ENCODE data around the gene VHLL. TPM values are rescaled to one million over a fixed set of nuclear protein-coding genes. Genes with fewer than 3 reads are reported as not detected.

Gene VHLL
- total and polyA plus RNA-seq, 10 of the 15 experiments (the other 5 are each of a cell fraction or from before 2014, with no cell fraction given), result 0.23 TPM; not detected in 9

- intact Hi-C loops (cut with micrococcal nuclease; ENCODE audit: unreplicated experiment), result no loop called here
- BruUV-seq (replicated peaks), result TSS peak; percentile 64
- no peak overlapping the region for H3K27ac ChIP-seq (ENCODE audit: control insufficient read depth, insufficient read depth)
- DNase-seq (ENCODE audit: low read depth, low spot score) (no peak), ATAC-seq (no peak), FAIRE-seq (no peak)
- ChIA-PET RAD21 (ENCODE audit: unreplicated experiment) (no interaction called here), SMC1A (ENCODE audit: uncharacterized antibody, unreplicated experiment) (no interaction called here), CTCF (no interaction called here), POLR2A (no interaction called here)
- no peak overlapping the region for H3K4me3 ChIP-seq
- no peaks in the 10 kb centered on the region for H3K27me3 ChIP-seq (replicated peaks in 1 of 2; ENCODE audit: control insufficient read depth in 2 of 2, insufficient read depth in 2 of 2, low read length in 1 of 2)
- H3K79me2 ChIP-seq (ENCODE audit: control insufficient read depth, insufficient read depth, low read length), result no peaks in the 10 kb centered on the region
- H3K36me3 ChIP-seq (ENCODE audit: control insufficient read depth in 2 of 2, insufficient read depth in 2 of 2, low read length in 1 of 2), result peaks cover 6 to 38% of the 10 kb centered on the region in 2 experiments
- no peak overlapping the region for H2AFZ ChIP-seq (ENCODE audit: control insufficient read depth, low read depth, low read length)
- in situ Hi-C loops (cut with MboI), result no loop called here
- H3K9me3 ChIP-seq (replicated peaks; ENCODE audit: control insufficient read depth, insufficient read depth, low read length), result no peaks in the 10 kb centered on the region
- no peaks in the 10 kb centered on the region for H4K20me1 ChIP-seq (ENCODE audit: control insufficient read depth, insufficient read depth)
- H3K9ac ChIP-seq (ENCODE audit: control insufficient read depth, insufficient read depth, low read length), result no peak overlapping the region
- H3K4me2 ChIP-seq (ENCODE audit: control insufficient read depth, insufficient read depth), result no peak overlapping the region
- H3K4me1 ChIP-seq (ENCODE audit: control insufficient read depth, insufficient read depth, low read length), result peaks cover 11% of the 10 kb centered on the region
- 72% methylated on average over 5 of the region's 5 CpGs for WGBS (ENCODE audit: insufficient coverage, insufficient replicate concordance, low lambda C conversion rate, missing lambda C conversion rate)
- TF ChIP-seq, protein P1, sequence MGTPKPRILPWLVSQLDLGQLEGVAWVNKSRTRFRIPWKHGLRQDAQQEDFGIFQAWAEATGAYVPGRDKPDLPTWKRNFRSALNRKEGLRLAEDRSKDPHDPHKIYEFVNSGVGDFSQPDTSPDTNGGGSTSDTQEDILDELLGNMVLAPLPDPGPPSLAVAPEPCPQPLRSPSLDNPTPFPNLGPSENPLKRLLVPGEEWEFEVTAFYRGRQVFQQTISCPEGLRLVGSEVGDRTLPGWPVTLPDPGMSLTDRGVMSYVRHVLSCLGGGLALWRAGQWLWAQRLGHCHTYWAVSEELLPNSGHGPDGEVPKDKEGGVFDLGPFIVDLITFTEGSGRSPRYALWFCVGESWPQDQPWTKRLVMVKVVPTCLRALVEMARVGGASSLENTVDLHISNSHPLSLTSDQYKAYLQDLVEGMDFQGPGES (IDR thresholded peaks at IDR 0.05), result no peak
These were observed 49.5 kb downstream of the VHLL start for GRCh38 chr1:156249593-156249992.

Other genes with a start within 250 kb of the VHLL start
Only the 7 nearest of the 17 such genes appear.
- 0.54 and 1.8 TPM in 2 replicates for gene BGLAP, start 57.1 kb downstream of the VHLL start, total RNA-seq (2014; rRNA removed)
- gene BGLAP, start 57.1 kb downstream of the VHLL start, total RNA-seq (2014; rRNA removed; fragmentation: Illumina TruSeq; extraction: Trizol), result 0.40 TPM in 1 of 2 replicates, not detected in the other
- 0.40 and 0.74 TPM in 2 replicates for gene BGLAP, start 57.1 kb downstream of the VHLL start, total RNA-seq (2021)
- 0.23 TPM in 1 of 2 replicates, not detected in the other for gene BGLAP, start 57.1 kb downstream of the VHLL start, polyA plus RNA-seq (2011; rRNA removed)
- gene BGLAP, start 57.1 kb downstream of the VHLL start, polyA plus RNA-seq (2014; fragmentation: Illumina TruSeq; extraction: Trizol), result not detected in 2 replicates
- not detected for gene BGLAP, start 57.1 kb downstream of the VHLL start, polyA plus RNA-seq (2014; fragmentation: Nextera tagmentation; extraction: Ambion mirVana)
- gene BGLAP, start 57.1 kb downstream of the VHLL start, polyA plus RNA-seq (2014; rRNA removed), result 0.69 and 1.3 TPM in 2 replicates
- under 1 TPM; 0.20 to 0.40 TPM for gene BGLAP, start 57.1 kb downstream of the VHLL start, polyA plus RNA-seq (2016; fragmentation: Nextera tagmentation; extraction: Ambion mirVana)
- gene PAQR6, start 51.3 kb downstream of the VHLL start, total RNA-seq (2014; rRNA removed), result 2.3 and 2.9 TPM in 2 replicates
- gene PAQR6, start 51.3 kb downstream of the VHLL start, total RNA-seq (2014; rRNA removed; fragmentation: Illumina TruSeq; extraction: Trizol), result 0.98 and 1.1 TPM in 2 replicates
- 2.6 and 3.5 TPM in 2 replicates for gene PAQR6, start 51.3 kb downstream of the VHLL start, total RNA-seq (2021)
- 1.8 and 2.4 TPM in 2 replicates for gene PAQR6, start 51.3 kb downstream of the VHLL start, polyA plus RNA-seq (2011; rRNA removed)
- 1.0 and 1.3 TPM in 2 replicates for gene PAQR6, start 51.3 kb downstream of the VHLL start, polyA plus RNA-seq (2014; fragmentation: Illumina TruSeq; extraction: Trizol)
- under 1 TPM; 0.42 to 0.73 TPM for gene PAQR6, start 51.3 kb downstream of the VHLL start, polyA plus RNA-seq (2014; fragmentation: Nextera tagmentation; extraction: Ambion mirVana)
- 4.5 and 5.1 TPM in 2 replicates for gene PAQR6, start 51.3 kb downstream of the VHLL start, polyA plus RNA-seq (2014; rRNA removed)
- gene PAQR6, start 51.3 kb downstream of the VHLL start, polyA plus RNA-seq (2016; fragmentation: Nextera tagmentation; extraction: Ambion mirVana), result 1 to 10 TPM in 1 of 2 experiments, under 1 TPM in 1; 0.77 to 1.3 TPM
- 51.0 and 57.3 TPM in 2 replicates for gene SMG5, start 16.5 kb downstream of the VHLL start, total RNA-seq (2014; rRNA removed)
- gene SMG5, start 16.5 kb downstream of the VHLL start, total RNA-seq (2014; rRNA removed; fragmentation: Illumina TruSeq; extraction: Trizol), result 30.4 and 32.4 TPM in 2 replicates
- 54.6 and 61.5 TPM in 2 replicates for gene SMG5, start 16.5 kb downstream of the VHLL start, total RNA-seq (2021)
- 17.7 and 27.7 TPM in 2 replicates for gene SMG5, start 16.5 kb downstream of the VHLL start, polyA plus RNA-seq (2011; rRNA removed)
- 27.8 and 45.7 TPM in 2 replicates for gene SMG5, start 16.5 kb downstream of the VHLL start, polyA plus RNA-seq (2014; fragmentation: Illumina TruSeq; extraction: Trizol)
- gene SMG5, start 16.5 kb downstream of the VHLL start, polyA plus RNA-seq (2014; fragmentation: Nextera tagmentation; extraction: Ambion mirVana), result 1 to 10 TPM in 1 of 2 experiments, under 1 TPM in 1; 0.76 to 1.9 TPM
- 54.0 and 54.8 TPM in 2 replicates for gene SMG5, start 16.5 kb downstream of the VHLL start, polyA plus RNA-seq (2014; rRNA removed)
- gene SMG5, start 16.5 kb downstream of the VHLL start, polyA plus RNA-seq (2016; fragmentation: Nextera tagmentation; extraction: Ambion mirVana), result 10 to 100 TPM; 51.9 to 55.9 TPM
- 1.9 and 3.8 TPM in 2 replicates for gene TMEM79, start 15.0 kb downstream of the VHLL start, total RNA-seq (2014; rRNA removed)
- 2.2 and 2.5 TPM in 2 replicates for gene TMEM79, start 15.0 kb downstream of the VHLL start, total RNA-seq (2014; rRNA removed; fragmentation: Illumina TruSeq; extraction: Trizol)
- gene TMEM79, start 15.0 kb downstream of the VHLL start, total RNA-seq (2021), result 3.1 and 4.0 TPM in 2 replicates
- 2.0 and 3.8 TPM in 2 replicates for gene TMEM79, start 15.0 kb downstream of the VHLL start, polyA plus RNA-seq (2011; rRNA removed)
- gene TMEM79, start 15.0 kb downstream of the VHLL start, polyA plus RNA-seq (2014; fragmentation: Illumina TruSeq; extraction: Trizol), result 0.86 and 2.6 TPM in 2 replicates
- gene TMEM79, start 15.0 kb downstream of the VHLL start, polyA plus RNA-seq (2014; fragmentation: Nextera tagmentation; extraction: Ambion mirVana), result 1 to 10 TPM in 1 of 2 experiments, under 1 TPM in 1; 0.47 to 1.2 TPM
- 5.2 and 7.3 TPM in 2 replicates for gene TMEM79, start 15.0 kb downstream of the VHLL start, polyA plus RNA-seq (2014; rRNA removed)
- 1 to 10 TPM; 5.1 to 5.2 TPM for gene TMEM79, start 15.0 kb downstream of the VHLL start, polyA plus RNA-seq (2016; fragmentation: Nextera tagmentation; extraction: Ambion mirVana)
- 27.1 and 30.0 TPM in 2 replicates for gene GLMP, start 3.6 kb downstream of the VHLL start, total RNA-seq (2014; rRNA removed)
- gene GLMP, start 3.6 kb downstream of the VHLL start, total RNA-seq (2014; rRNA removed; fragmentation: Illumina TruSeq; extraction: Trizol), result 15.0 and 16.3 TPM in 2 replicates
- gene GLMP, start 3.6 kb downstream of the VHLL start, total RNA-seq (2021), result 19.7 and 24.2 TPM in 2 replicates
- 2.3 and 4.4 TPM in 2 replicates for gene GLMP, start 3.6 kb downstream of the VHLL start, polyA plus RNA-seq (2011; rRNA removed)
- gene GLMP, start 3.6 kb downstream of the VHLL start, polyA plus RNA-seq (2014; fragmentation: Illumina TruSeq; extraction: Trizol), result 12.2 and 23.0 TPM in 2 replicates
- gene GLMP, start 3.6 kb downstream of the VHLL start, polyA plus RNA-seq (2014; fragmentation: Nextera tagmentation; extraction: Ambion mirVana), result 10 to 100 TPM; 10.8 to 12.8 TPM
- gene GLMP, start 3.6 kb downstream of the VHLL start, polyA plus RNA-seq (2014; rRNA removed), result 23.5 and 33.4 TPM in 2 replicates
- 10 to 100 TPM; 19.3 to 19.6 TPM for gene GLMP, start 3.6 kb downstream of the VHLL start, polyA plus RNA-seq (2016; fragmentation: Nextera tagmentation; extraction: Ambion mirVana)
- 358 and 369 TPM in 2 replicates for gene CCT3, start 39.0 kb upstream of the VHLL start, total RNA-seq (2014; rRNA removed)
- gene CCT3, start 39.0 kb upstream of the VHLL start, total RNA-seq (2014; rRNA removed; fragmentation: Illumina TruSeq; extraction: Trizol), result 376 and 396 TPM in 2 replicates
- gene CCT3, start 39.0 kb upstream of the VHLL start, total RNA-seq (2021), result 347 and 356 TPM in 2 replicates
- 435 and 458 TPM in 2 replicates for gene CCT3, start 39.0 kb upstream of the VHLL start, polyA plus RNA-seq (2011; rRNA removed)
- 372 and 384 TPM in 2 replicates for gene CCT3, start 39.0 kb upstream of the VHLL start, polyA plus RNA-seq (2014; fragmentation: Illumina TruSeq; extraction: Trizol)
- gene CCT3, start 39.0 kb upstream of the VHLL start, polyA plus RNA-seq (2014; fragmentation: Nextera tagmentation; extraction: Ambion mirVana), result 100 to 1,000 TPM; 491 to 585 TPM
- 319 and 330 TPM in 2 replicates for gene CCT3, start 39.0 kb upstream of the VHLL start, polyA plus RNA-seq (2014; rRNA removed)
- gene CCT3, start 39.0 kb upstream of the VHLL start, polyA plus RNA-seq (2016; fragmentation: Nextera tagmentation; extraction: Ambion mirVana), result 100 to 1,000 TPM; 489 to 496 TPM
- not detected in 2 replicates for gene TSACC, start 39.2 kb upstream of the VHLL start, total RNA-seq (2014; rRNA removed)
- gene TSACC, start 39.2 kb upstream of the VHLL start, total RNA-seq (2014; rRNA removed; fragmentation: Illumina TruSeq; extraction: Trizol), result not detected in 2 replicates
- not detected in 2 replicates for gene TSACC, start 39.2 kb upstream of the VHLL start, total RNA-seq (2021)
- not detected in 2 replicates for gene TSACC, start 39.2 kb upstream of the VHLL start, polyA plus RNA-seq (2011; rRNA removed)
- gene TSACC, start 39.2 kb upstream of the VHLL start, polyA plus RNA-seq (2014; fragmentation: Illumina TruSeq; extraction: Trizol), result 0.25 and 1.1 TPM in 2 replicates
- gene TSACC, start 39.2 kb upstream of the VHLL start, polyA plus RNA-seq (2014; fragmentation: Nextera tagmentation; extraction: Ambion mirVana), result 1 to 10 TPM in 1 of 2 experiments, under 1 TPM in 1; 0.82 to 1.0 TPM
- gene TSACC, start 39.2 kb upstream of the VHLL start, polyA plus RNA-seq (2014; rRNA removed), result 0.40 and 0.53 TPM in 2 replicates
- 1 to 10 TPM; 1.8 to 2.8 TPM for gene TSACC, start 39.2 kb upstream of the VHLL start, polyA plus RNA-seq (2016; fragmentation: Nextera tagmentation; extraction: Ambion mirVana)

All from GM12878 (cell line).